Occipital lobe (tissue), 2 donors: ENCODE results near the gene PRAME. TPM values are rescaled to one million over a fixed set of nuclear protein-coding genes. Genes with fewer than 3 reads are reported as not detected.
"Not testable (repeated sequence)": the region's sequence is repeated elsewhere in the genome, so short reads cannot be mapped to it uniquely, and the experiment has no call there.

Experiments used
- DNase-seq: peaks from one replicate; lab custom pipeline; 2025; lab: John Stamatoyannopoulos, UW
- total RNA-seq: library from RNA; depleted of rRNA; stranded (reverse); fragments of >200 nt; gene quantifications from one replicate; pipeline ENCODE4 v1.2.3, GENCODE V29; 2014

PRAME gene, protein sequence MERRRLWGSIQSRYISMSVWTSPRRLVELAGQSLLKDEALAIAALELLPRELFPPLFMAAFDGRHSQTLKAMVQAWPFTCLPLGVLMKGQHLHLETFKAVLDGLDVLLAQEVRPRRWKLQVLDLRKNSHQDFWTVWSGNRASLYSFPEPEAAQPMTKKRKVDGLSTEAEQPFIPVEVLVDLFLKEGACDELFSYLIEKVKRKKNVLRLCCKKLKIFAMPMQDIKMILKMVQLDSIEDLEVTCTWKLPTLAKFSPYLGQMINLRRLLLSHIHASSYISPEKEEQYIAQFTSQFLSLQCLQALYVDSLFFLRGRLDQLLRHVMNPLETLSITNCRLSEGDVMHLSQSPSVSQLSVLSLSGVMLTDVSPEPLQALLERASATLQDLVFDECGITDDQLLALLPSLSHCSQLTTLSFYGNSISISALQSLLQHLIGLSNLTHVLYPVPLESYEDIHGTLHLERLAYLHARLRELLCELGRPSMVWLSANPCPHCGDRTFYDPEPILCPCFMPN
- not detected for total RNA-seq

DNA sequence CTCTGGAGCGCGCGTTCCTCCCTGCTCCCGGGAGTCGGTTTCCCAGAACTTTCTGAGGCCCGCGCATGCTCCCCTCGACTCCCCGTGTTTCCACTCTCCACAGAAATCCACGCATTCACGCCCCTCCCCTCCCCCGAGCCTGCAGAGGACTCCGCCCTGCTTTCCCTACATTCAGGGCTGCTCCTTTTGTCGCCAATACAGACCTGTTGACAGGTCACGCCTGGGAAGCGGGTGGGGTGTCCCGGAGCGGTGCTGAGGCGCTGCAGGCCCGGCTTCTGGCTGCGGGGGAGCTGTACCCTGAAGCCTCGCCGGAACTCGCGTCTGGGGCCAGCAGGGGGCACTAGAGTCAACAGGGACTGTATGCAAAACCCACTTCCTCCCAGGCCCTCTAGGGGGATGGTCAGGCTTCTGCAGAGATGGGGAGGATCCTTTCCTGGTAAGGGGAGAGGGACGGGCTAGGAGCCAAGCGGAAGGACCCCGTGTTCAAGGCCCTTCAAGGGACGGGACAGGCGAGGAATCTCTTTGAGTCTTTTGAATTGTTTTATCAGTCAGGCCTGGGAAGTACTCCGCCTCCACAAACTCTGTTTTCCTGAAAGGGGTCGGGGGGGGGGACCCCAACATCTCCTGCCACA, at the start of gene PRAME:
PRAME (minus strand) TSS at position 294 of the 632 bp plus-strand sequence. CDS start 2,433 bp downstream, outside the sequence.
- peak; percentile 51 for DNase-seq

DNA sequence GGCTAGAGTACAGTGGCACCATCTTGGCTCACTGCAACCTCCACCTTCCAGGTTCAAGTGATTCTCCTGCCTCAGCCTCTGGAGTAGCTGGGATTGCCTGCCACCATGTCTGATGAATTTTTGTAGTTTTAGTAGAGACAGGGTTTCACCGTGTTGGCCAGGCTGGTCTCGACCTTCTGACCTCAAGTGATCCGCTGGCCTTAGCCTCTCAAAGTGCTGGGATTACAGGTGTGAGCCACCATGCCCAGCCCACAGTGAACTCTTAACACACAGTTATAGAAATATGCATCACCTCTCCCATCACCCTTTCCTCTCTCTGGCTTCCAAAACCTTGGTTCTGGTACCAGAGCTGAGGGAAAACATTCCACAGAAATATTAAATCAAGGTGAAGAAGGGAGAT, 49.0 kb upstream of the PRAME start:
- DNase-seq, result not testable (repeated sequence)

DNA sequence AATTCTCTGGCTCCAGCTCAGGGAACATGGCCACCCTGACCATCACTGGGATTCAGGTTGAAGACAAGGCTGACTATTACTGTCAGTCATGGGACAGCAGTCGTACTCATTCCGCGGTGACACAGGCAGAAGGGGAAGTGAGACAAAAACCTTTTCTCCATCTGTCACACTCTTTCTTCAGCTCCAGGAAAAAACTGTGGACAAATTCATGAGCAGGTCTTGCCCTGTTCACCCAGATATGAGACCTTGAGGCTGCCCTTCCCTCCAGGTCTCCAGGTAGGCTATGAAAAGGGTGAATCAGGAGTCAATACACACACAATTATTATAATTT, 46.0 kb upstream of the PRAME start:
- DNase-seq, result no peak

DNA sequence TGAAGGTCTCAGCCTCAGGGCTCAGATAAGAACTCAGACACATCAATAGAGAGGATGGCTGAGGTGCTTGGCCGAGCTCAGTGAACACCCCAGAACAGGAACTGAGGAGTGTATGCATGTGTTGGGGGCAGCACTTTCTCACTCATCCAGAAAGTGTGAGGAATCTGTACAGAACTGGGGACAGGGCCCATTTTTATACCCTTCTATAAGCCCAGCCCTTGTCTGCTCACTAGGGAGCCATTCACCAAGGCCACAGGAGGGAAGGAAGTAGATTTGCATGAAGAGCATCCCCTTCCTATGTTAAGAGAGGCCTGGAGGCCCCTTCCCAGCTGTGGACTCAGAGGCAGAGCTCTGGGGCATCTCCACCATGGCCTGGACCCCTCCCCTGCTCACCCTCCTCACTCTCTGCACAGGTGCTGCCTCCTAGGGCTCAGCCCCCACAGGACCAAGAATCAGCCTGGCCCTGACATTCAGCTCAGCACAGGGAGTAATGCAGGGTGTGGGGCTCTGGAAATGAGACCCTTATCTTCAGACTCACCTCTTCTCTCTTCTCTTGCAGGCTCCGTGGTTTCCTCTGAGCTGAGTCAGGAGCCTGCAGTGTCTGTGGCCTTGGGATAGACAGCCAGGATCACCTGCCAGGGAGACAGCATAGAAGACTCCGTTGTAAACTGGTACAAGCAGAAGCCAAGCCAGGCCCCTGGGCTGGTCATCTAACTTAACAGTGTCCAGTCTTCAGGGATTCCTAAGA, 45.4 kb upstream of the PRAME start:
- DNase-seq, result no peak

DNA sequence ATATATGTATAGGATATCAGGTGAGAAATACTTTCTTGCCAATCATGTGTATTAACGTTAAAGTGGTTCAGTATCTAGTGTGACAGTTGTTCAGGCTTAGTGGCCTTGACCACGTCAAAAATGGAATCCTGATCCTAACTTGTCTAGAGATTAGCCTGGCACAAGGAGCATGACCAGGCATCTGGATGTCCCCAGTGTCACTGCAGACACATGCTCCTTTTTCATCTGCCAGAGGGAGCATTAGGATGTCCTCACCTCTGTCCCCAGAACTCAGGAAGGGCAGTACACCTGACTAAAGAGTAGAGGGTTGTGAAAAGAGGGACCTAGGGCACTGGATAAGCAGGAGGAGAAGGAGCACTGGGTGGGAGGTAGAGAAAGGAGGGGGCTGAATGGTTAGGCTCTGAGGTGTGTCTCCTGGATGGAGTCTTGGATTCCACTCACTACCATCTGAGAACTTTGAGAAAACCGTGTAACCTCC, 44.4 kb upstream of the PRAME start:
- no peak for DNase-seq

DNA sequence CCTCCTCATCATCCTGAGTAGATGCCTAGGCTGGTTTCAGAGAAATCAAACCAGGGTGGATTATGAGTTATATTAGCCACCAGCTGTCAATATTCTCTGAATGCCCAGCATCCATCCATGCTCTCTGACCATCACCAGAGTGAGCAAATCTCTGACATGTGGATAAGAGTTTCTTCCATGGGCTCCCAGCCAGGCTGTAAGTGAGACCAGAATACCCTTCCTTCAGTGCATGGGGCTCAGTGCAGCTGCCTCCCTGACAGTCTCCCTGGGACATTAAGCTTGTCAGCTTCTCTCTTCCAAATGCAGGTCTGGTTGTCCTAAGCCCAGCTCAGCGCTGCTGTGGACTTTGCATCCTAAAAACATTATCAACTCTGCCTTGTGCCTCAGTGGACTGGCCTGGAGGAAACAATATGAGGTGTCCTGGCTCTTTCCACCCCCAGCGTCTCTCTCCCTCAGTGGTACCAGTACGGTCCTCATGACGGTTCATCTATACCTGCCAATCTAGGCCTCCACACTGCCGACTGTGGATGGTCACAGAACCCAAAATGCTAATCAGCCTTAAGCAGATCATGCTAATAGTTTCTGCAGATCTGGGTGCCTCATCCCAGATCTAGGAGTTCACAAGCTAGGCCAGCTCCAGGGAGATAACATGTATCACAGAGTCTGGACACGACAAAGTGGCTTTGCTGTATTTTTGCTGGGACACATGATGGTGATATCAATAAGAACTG, 41.6 kb upstream of the PRAME start:
- DNase-seq, result no peak

DNA sequence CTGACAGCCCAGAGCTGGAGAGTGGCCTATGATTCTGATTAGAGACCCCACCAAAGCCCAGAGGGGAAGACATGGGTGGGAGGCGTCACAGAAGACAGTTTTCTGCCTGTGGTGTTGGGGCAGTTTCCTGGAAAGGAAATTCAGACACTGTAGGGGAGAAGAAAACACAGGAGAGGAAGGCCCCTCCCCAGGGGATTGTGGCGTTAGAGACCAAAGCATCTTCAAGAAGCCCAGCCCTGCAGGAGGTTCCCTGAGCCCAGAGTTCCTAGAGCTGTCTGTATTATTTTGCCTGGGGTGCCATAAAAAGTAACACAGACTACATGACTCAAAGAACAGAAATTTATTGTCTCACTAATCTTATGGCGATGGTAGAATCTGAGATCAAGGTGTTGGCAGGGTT, 40.2 kb upstream of the PRAME start:
- no peak for DNase-seq

DNA sequence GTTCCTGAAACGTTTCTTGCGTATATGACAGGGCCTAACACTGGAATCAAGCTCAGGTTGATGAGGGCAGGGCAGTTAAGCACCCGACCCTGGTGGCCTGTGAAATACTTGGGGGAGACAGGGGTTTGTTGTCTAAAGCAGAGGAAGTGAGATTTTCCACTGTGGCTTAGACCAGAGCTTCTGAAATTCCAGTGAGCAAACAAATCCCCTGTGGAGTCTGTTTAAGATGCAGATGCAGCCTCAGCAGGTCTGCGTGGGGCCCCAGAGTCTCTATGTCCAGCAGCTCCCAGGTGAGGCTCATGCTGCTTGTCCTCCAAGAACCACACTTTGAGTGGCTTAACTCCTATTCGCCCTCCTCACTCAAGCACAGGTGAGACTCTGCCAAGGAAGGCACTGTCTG, 39.1 kb upstream of the PRAME start:
- no peak for DNase-seq

DNA sequence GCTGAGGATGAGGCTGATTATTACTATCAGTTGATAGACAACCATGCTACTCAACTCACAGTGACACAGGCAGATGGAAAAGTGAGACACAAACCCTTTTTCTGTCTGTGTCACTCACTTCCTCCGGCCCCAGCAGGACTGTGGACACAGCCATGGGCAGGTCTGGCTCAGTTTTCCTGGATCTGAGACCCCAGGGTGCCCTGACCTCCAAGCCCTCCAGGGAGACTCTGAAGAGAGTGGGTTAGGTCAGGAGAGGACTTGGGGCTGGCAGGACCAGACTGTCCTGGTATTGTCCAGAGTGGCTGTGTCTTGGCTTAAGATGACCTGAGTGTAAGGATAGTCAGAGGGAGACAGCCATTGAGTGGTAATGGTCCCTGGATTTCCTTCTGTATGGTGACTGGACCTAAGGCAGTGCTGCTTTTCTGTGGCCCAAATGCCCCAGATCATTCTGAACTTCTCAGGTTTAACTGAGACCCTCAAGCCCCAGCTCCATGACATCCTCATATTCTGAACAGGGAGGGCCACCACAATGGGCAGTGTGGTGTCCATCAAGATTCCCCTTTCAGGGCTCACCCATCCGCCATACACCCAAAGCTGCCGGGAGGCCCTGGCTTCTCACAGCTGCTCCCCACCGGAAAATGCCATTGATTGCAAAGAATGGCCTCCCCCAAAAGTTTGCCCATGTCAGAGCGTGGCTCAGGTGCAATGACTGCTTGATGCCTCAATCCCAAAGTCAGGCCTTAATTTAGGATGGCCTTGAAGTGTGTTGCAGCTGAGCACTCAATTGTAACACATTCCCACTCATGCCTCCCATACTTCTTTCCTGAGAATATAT, 36.2 kb upstream of the PRAME start:
- DNase-seq, result no peak

DNA sequence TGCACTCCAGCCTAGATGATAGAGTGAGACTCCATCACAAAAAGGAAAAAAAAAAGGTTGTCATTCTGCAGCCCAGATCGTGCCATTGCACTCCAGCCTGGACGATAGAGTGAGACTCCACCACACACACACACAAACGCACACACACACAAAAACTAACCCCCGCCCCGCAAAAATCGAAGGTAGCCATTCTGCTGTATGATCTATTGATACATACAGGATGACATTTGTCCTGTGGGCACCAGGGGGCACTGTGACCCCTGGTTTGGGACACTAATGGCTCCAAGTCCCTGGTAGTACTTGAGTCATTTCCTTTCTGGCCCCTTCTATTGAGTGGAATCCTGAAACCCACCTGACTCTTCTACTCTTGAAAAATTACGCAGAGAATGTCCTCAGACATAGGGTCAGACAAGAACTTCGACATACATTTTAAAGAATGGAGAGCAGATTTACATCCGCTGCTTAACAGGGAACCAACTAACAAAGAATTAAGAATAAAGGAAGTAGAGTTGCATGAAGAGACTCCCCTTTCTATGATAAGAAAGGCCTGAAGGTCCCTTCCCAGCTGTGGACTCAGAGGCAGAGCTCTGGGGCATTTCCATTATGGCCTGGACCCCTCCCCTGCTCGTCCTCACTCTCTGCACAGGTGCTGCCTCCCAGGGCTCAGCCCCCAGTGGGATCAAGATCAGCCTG, 35.0 kb upstream of the PRAME start:
- DNase-seq, result no peak

DNA sequence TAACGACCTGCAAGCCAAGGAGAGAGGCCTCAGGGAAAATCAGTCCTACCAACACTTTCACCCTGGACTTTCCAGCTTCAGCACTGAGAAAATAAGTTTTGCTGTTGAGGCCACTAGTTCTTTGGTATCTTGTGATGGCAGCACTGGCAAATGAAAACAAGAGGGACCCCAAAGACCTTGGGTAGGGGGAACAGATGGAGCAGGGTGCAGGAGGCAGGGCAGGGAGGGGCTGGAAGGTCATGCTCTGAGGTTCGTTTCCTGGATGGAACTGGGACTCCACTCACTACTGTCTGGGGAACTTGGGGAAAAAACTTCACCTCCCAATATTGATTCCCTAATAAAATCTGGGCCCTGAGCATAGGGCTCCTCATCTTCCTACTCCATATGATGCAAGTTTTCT, 34.2 kb upstream of the PRAME start:
- no peak for DNase-seq

DNA sequence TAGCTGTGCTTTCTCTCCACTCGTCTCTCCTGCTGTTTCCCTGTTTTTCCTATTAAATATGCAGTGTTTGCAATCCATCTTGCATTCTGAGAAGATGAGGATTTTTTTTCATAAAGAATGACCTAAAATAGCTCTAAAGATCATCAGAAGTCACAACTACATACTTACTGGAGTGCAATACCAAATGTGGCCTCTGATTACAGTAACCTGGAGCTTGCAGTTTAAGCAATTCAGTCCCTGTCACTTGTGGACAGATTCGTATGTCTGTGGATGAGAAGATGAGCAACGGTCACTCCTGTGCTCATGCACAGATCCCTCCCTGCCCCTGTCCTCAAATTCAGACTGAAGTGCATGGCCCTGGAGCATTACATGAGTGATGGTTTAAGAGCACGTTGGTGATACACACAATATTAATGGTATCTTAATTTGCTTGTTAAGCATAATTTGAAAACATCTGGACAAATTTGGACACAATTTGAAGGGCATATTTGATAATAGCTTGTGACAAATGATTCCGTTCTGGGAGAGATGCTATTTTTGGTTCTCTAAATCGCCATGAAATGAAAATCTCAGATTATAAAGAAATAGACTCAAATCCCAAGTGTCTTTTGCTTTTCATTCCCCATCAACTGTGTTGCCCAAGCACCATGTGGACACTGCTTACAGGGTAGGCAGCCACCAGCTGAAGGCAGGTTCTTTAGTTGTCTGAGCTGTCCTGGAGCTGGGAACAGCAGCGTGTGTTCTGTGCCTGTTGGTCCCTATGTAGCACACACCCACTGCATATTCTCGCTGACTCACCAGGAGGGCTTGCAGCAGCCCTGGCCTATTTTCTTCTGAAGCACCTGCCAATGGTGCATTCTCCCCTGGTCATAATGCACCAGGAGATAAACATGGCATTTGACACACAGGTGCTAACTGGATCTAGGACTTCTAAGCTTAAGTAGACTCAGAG, 32.6 kb upstream of the PRAME start:
- no peak for DNase-seq

DNA sequence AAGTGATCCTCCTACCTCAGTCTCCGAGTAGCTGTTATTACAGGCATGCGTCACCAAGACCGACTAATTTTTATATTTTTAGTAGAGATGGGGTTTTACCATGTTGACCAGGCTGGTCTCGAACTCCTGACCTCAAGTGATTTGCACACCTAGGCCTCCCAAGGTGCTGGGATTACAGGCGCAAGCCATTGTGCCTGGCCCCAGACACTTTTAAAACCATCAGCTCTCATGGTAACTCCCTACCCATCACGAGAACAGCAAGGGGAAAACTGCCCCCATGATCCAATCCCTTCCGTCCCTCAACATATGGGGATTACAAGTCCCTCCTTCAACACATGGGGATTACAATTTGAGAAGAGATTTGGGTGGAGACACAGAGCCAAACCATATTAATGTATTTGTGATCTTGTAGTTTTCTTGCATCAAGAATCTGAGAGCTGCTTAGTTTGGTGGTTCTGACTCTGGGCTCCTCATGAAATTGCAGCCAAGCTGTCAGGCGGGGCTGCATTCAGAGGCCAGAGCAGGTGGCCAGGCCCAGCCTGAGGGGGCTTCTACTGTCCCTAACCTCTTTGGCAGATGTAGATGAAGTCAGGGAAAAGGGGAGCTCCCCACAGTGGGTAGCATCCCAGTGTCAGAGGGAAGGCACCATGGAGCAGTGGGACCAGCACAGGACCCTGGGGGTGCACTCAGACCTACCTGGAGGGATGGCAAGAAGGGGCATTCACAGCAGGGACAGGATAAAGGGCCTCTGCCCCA, 31.2 kb upstream of the PRAME start:
- DNase-seq, result no peak

DNA sequence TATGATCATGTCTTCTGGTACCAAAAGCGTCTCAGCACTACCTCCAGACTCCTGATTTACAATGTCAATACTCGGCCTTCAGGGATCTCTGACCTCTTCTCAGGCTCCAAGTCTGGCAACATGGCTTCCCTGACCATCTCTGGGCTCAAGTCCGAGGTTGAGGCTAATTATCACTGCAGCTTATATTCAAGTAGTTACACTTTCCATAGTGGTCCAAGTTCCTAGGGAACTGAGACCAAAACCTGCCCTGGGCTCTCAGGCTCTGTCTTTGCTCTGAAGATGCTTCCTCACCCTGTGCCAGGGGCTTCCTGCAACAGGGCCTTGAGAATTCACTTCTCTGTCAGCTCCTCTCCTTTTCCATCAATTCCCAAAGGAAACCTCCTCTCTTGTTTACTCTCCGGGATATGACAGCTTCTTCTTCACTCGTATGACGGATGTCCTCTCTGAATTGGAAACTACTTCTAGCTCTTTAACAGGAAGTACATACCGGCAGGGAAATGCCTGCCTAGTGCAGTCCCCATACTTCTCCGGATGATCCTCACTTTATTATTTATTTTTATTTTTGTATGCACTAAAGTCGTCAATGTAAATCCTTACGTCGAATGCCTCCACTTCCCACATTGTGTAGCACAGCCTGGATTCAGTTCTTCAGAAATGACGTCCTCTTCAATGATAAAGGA, 29.6 kb upstream of the PRAME start:
- no peak for DNase-seq

DNA sequence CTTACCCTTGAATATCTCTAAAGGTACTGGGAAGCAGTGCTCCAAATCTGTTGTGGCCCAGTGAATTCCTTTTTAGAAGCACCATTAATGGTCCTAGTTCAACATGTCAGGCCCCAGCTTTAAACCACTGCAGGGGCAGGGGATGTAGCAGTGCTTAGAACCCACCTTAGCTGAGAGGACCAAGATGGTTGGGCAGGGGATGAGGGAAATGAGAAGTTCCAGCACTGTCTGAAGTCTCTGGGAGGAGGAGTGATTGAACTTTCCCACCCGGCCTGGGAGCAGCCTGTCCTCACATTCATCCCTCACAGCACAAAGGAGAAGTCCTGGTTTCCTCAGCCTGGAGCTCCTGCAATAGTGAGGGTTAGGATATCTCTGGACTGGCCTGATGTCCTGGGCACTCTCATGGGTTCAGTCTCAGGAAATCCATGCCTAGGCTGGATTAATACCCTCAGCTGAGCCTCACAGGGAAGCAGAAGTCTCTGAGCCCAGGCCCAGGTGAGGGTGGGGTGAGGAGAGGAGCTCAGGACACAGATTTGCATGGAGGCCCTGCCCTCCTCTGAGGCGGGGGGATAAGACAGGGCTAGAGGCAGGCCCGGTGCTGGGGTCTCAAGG, 28.6 kb upstream of the PRAME start:
- DNase-seq, result no peak

DNA sequence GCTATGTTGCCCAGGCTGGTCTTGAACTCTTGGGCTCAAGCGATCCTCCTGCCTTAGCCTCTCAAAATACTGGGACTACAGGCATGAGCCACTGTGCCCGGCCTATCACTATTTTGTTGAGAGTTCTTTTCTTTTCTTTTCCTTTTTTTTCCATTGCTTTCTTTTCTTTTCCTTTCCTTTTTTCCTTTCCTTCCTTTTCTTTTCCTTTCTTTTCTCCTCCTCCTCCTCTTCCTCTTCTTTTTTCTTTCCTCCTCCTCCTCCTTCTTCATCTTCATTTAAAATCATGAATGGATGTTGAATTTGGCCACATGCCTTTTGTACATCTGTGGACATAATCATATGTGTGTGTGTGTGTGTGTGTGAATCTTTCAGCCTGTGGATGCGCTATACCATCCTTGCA, 25.7 kb upstream of the PRAME start:
- no peak for DNase-seq

DNA sequence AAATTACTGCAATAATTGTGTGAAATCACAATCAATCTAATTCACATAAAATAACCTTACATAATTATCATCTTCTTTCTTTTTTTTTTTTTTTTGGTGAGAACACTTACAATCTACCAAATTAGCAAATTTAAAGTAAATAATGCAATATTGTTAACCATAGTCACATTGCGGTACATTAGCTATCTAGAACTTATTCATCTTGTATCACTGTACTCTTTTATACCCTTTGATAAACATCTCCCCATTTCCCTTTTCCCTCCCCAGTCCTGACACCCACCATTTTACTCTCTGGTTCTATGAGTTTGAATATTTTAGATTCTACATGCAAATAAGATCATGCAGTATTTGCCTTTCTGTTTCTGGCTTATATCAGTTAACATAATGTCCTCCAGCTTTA, 24.0 kb upstream of the PRAME start:
- DNase-seq, result no peak
